PC-3 (cell line): ENCODE measurements around the gene TSTD1.

Experiments
- EZH2 ChIP-seq: fragments of 300-600 bp; sonication (generic); IDR thresholded peaks from one replicate; pipeline ENCODE4 v1.6.1; 2017; ENCODE audit warnings: antibody characterized with exemption, mild to moderate bottlenecking, low read length; ENCODE audit not compliant: unreplicated experiment
- EZH2phosphoT487 ChIP-seq: fragments of 300-600 bp; sonication (generic); IDR thresholded peaks from 2 replicates; pipeline ENCODE4 v1.6.1; 2018; ENCODE audit warnings: mild to moderate bottlenecking, antibody characterized with exemption, low read length, borderline replicate concordance
- TF ChIP-seq, protein P1 (sequence below): fragments of 300-600 bp; sonication (generic); conservative IDR thresholded peaks from 2 replicates; pipeline ENCODE4 v1.5.1; 2017; ENCODE audit warnings: antibody characterized with exemption, low read depth, mild to moderate bottlenecking, low read length

DNA sequence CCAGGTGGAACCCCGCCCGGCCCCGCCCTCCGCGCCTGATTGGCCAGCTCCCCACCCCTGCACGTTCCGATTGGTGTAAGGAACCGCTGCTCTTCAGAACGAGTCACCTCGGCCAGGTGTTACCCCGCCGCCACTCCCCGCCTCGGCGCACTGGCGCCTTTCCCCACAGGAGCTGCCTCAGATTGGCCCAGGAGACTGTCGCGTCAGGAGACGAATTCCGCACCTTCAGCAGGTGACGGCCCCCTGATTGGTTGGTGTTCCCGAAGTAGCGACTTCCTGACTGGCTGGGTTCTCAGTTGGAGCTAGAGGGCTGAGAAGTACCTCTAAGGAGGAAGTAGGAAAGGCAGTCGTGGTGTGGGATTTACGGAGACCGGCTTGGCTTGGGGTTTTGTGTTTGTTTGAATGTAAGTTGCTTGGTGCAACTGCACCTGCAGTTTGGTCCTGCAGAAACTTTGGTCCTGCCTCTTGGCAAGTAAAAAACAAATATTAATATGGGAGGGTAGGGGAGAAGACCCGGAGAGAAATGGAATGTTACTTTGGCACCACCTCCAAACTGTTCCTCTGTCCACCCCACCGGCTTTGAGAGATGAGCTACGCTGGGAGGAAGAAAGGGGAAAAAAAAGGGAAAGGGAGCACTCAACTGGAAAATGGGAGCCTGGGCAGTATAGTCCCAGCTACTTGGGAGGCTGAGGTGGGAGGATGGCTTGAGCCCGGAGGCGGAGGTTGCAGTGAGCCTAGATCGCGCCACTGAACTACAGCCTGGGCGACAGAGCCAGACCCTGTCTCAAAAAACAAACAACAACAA, 17.4 kb downstream of the TSTD1 start:
- TF ChIP-seq EZH2 (no peak), EZH2phosphoT487 (no peak)
- TF ChIP-seq, protein P1, sequence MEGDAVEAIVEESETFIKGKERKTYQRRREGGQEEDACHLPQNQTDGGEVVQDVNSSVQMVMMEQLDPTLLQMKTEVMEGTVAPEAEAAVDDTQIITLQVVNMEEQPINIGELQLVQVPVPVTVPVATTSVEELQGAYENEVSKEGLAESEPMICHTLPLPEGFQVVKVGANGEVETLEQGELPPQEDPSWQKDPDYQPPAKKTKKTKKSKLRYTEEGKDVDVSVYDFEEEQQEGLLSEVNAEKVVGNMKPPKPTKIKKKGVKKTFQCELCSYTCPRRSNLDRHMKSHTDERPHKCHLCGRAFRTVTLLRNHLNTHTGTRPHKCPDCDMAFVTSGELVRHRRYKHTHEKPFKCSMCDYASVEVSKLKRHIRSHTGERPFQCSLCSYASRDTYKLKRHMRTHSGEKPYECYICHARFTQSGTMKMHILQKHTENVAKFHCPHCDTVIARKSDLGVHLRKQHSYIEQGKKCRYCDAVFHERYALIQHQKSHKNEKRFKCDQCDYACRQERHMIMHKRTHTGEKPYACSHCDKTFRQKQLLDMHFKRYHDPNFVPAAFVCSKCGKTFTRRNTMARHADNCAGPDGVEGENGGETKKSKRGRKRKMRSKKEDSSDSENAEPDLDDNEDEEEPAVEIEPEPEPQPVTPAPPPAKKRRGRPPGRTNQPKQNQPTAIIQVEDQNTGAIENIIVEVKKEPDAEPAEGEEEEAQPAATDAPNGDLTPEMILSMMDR, result no peak
